Right atrium auricular region (tissue), 2 donors: ENCODE results near the gene TROAP. TPM values are rescaled to one million over a fixed set of nuclear protein-coding genes. Genes with fewer than 3 reads are reported as not detected.
A peak's percentile ranks its signal among the peaks of the same experiment; 100 is the strongest.

Source experiments
- DNase-seq: peaks from one replicate; pipeline ENCODE4 v3.0.0-alpha.2; 2019; ENCODE audit warnings: low spot score
- H3K27ac ChIP-seq, 2 donors: fragments of 200-600 bp; sonication (generic); 1 replicate in 1 of 2; 2 replicates in 1 of 2; pipeline ENCODE4 v1.5.1; 2016 to 2019
- H3K27me3 ChIP-seq, 2 donors: fragments of 200-600 bp; sonication (generic); one replicate each; pipeline versions ENCODE4 v1.5.1 to v1.6.0; 2017 to 2019
- H3K36me3 ChIP-seq: fragments of 200-600 bp; sonication (generic); one replicate; pipeline ENCODE4 v1.5.1; 2016
- H3K4me1 ChIP-seq, 2 donors: fragments of 200-600 bp; sonication (generic); one replicate each; pipeline versions ENCODE4 v1.5.1 to v1.6.0; 2017 to 2019
- H3K4me3 ChIP-seq, 2 donors: fragments of 200-600 bp; sonication (generic); 1 replicate in 1 of 2; 2 replicates in 1 of 2; pipeline ENCODE4 v1.5.1; 2017 to 2019; ENCODE audit warnings: mild to moderate bottlenecking in 1 of 2, moderate library complexity in 1 of 2
- H3K9me3 ChIP-seq, 2 donors: fragments of 200-600 bp; sonication (generic); one replicate each; pipeline ENCODE4 v1.5.1; 2019
- total RNA-seq, 2 donors: library from RNA; depleted of rRNA; stranded (reverse); fragments of >200 nt; gene quantifications; one replicate each; pipeline ENCODE4 v1.1.0, GENCODE V29; 2016
- TF ChIP-seq, protein P1 (sequence below), 2 donors: fragments of 200-600 bp; sonication (generic); IDR thresholded peaks; one replicate each; pipeline ENCODE4 v1.5.1; 2019; ENCODE audit warnings: antibody characterized with exemption in 2 of 2

Gene TROAP
- total RNA-seq, 2 donors from 2014 or later, result 0.48 TPM; not detected in 1

DNA sequence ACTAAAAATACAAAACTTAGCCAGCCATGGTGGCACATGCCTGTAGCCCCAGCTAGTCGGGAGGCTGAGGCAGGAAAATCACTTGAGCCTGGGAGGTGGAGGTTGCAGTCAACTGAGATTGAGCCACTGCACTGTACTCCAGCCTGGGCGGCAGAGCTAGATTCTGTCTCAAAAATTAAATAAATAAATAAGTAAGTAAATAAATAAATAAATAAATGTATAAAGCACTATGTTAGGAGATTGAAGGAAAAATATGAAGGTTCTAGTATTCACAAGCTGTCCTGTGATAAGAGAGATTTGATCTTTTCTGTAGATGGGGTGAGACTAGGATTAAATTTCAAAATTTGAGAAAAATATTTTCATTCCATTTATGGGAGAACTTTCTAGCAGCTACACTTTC is 29.3 kb downstream of the TROAP start:
- peaks cover 2 to 8% of the 10 kb centered on the region in 2 donors for H3K27me3 ChIP-seq
- TF ChIP-seq, protein P1, sequence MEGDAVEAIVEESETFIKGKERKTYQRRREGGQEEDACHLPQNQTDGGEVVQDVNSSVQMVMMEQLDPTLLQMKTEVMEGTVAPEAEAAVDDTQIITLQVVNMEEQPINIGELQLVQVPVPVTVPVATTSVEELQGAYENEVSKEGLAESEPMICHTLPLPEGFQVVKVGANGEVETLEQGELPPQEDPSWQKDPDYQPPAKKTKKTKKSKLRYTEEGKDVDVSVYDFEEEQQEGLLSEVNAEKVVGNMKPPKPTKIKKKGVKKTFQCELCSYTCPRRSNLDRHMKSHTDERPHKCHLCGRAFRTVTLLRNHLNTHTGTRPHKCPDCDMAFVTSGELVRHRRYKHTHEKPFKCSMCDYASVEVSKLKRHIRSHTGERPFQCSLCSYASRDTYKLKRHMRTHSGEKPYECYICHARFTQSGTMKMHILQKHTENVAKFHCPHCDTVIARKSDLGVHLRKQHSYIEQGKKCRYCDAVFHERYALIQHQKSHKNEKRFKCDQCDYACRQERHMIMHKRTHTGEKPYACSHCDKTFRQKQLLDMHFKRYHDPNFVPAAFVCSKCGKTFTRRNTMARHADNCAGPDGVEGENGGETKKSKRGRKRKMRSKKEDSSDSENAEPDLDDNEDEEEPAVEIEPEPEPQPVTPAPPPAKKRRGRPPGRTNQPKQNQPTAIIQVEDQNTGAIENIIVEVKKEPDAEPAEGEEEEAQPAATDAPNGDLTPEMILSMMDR (IDR thresholded peaks at IDR 0.05), result no peak

DNA sequence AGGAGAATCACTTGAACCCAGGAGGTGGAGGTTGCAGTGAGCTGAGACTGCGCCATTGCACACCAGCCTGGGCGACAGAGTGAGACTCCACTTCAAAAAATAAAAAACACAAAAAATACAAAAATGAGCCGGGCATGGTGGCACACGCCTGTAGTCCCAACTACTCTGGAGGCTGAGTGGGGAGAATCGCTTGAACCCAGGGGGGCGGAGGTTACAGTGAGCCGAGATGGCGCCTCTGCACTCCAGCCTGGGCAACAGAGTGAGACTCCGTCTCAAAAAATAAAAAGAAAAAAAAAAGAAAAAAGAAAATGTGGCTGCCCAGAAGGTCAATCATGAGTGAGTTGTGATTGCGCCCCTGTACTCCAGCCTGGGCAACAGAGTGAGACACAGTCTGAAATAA is 32.9 kb downstream of the TROAP start:
- DNase-seq, result peak; percentile 11
- H3K27me3 ChIP-seq, result peaks cover 0 to 2% of the 10 kb centered on the region in 2 donors
- no peak overlapping the region for H3K27ac ChIP-seq
- TF ChIP-seq, protein P1 (IDR thresholded peaks at IDR 0.05), result no peak
- H3K9me3 ChIP-seq, result no peaks in the 10 kb centered on the region
- H3K4me3 ChIP-seq, result no peak overlapping the region
- peaks cover 0 to 6% of the 10 kb centered on the region in 2 donors for H3K4me1 ChIP-seq
- H3K36me3 ChIP-seq, result no peaks in the 10 kb centered on the region

More for the DNA sequence above, 29.3 kb downstream of the TROAP start:
- no peak overlapping the region for H3K27ac ChIP-seq
- peak; percentile 32 for DNase-seq
- H3K9me3 ChIP-seq, result no peaks in the 10 kb centered on the region
- H3K4me3 ChIP-seq, result no peak overlapping the region
- H3K36me3 ChIP-seq, result no peaks in the 10 kb centered on the region
- H3K4me1 ChIP-seq, result peaks cover 0 to 12% of the 10 kb centered on the region in 2 donors

DNA sequence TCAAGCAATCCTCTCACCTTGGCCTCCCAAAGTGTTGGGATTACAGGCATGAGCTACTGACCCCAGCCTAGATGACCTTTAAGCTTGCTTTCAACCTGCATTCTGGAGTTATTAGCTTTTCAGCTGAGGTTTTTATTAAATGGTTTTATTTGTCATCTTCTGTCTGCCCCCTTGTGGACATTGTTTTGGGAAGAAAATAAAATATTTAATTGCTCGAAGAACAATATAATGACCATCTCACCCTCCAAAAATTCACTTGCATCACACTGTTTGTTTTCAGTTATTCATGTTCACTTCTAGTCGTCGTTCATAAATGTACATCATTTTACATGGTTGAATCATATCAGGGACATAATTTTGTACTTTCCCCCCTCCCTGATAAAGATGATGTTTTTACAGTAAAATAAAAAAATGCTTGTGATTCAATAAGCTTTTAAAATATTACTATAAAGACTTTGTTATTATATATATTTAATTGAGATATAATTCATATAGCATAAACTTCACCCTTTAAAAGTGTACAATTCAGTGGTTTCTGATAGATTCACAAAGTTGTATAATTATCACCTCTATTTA is 34.1 kb downstream of the TROAP start:
- no peaks in the 10 kb centered on the region for H3K9me3 ChIP-seq
- H3K4me1 ChIP-seq, result peaks cover 0 to 6% of the 10 kb centered on the region in 2 donors
- H3K36me3 ChIP-seq, result no peaks in the 10 kb centered on the region
- TF ChIP-seq, protein P1 (IDR thresholded peaks at IDR 0.05), result peak in 1 of 2 donors; percentile 65
- H3K27ac ChIP-seq, result no peak overlapping the region
- peaks cover 0 to 2% of the 10 kb centered on the region in 2 donors for H3K27me3 ChIP-seq
- no peak overlapping the region for H3K4me3 ChIP-seq
- no peak for DNase-seq

DNA sequence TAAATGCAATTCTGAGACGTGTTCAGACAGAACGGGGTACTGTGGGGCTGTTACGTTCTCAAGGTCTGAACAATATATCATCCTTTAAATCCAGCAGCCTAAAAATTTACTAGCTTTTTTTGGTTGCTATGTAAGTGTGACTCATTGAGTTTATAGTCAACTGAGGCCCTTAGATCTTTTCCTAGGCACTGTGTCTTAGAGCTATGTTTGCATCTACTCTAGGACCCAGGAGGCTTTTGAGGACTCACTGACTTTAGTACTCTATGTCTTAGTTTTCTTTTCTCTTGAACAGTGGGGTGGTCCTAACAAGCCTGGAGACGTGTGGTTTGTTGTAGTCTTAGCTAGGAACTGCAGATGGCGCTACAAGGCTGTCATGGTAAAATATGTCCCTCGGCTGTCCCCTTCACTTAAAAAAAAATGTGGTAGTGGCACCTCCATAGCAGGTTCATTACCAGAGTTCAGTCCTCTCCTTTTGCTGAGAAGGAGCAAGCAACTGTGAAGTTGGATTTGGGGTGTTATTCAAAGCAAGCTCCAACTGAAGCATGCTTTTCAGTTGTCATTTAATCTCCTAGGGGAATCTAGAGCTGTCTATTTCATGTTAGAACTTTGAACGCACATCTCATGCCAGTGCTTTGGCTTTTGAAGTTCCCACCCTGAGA is 35.6 kb downstream of the TROAP start:
- H3K4me1 ChIP-seq, result peaks cover 0 to 6% of the 10 kb centered on the region in 2 donors
- no peaks in the 10 kb centered on the region for H3K27me3 ChIP-seq
- no peak overlapping the region for H3K4me3 ChIP-seq
- TF ChIP-seq, protein P1 (IDR thresholded peaks at IDR 0.05), result peak; percentile 49 to 84
- H3K9me3 ChIP-seq, result no peaks in the 10 kb centered on the region
- DNase-seq, result peak; percentile 59
- H3K36me3 ChIP-seq, result no peaks in the 10 kb centered on the region
- H3K27ac ChIP-seq, result no peak overlapping the region

DNA sequence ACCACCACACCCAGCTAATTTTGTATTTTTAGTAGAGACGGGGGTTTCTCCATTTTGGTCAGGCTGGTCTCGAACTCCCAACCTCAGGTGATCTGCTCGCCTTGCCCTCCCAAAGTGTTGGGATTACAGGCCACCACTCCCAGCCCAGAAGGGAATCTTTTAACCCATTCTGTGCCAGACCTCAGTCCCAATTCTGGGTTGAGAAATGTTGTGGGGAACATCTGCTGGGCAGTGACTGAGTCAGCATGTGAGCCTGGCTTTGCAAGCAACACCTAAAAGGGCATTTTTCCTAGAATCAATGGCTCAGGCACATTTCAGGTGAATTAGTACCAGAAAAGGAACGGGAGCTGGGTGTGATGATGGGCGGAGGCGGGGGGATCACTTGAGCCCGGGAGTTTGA is 36.6 kb downstream of the TROAP start:
- no peaks in the 10 kb centered on the region for H3K36me3 ChIP-seq
- H3K4me3 ChIP-seq, result no peak overlapping the region
- peak; percentile 1 for DNase-seq
- peaks cover 0 to 6% of the 10 kb centered on the region in 2 donors for H3K4me1 ChIP-seq
- no peaks in the 10 kb centered on the region for H3K9me3 ChIP-seq
- TF ChIP-seq, protein P1 (IDR thresholded peaks at IDR 0.05), result no peak
- H3K27me3 ChIP-seq, result no peaks in the 10 kb centered on the region
- no peak overlapping the region for H3K27ac ChIP-seq
